Vein endothelial cell (primary cell): ENCODE data around the gene TRAPPC3L. TPM values are rescaled to one million over a fixed set of nuclear protein-coding genes. Genes with fewer than 3 reads are reported as not detected.

Experiments used
- total RNA-seq: library from RNA; depleted of rRNA; stranded (reverse); fragments of >200 nt; gene quantifications from 2 replicates; pipeline ENCODE4 v1.2.3, GENCODE V29; 2012

The TRAPPC3L gene
- total RNA-seq, result 0.33 TPM in 1 of 2 replicates, not detected in the other

GRCh38 chr6:116545651-116546050 is at the start of gene TRAPPC3L:
TRAPPC3L (minus strand) TSS chr6:116545684; CDS start chr6:116545514, 170 bp downstream.

GRCh38 chr6:116570856-116571682 is 25.6 kb upstream of the TRAPPC3L start, which contains the start of gene RWDD1:
RWDD1 (plus strand) TSS chr6:116571504; CDS start chr6:116571583, 79 bp downstream.

GRCh38 chr6:116553451-116553850 is 8.0 kb upstream of the TRAPPC3L start, which contains the start of gene CALHM4:
CALHM4 (plus strand) TSS chr6:116553751; CDS start chr6:116553794, 43 bp downstream.

DNA sequence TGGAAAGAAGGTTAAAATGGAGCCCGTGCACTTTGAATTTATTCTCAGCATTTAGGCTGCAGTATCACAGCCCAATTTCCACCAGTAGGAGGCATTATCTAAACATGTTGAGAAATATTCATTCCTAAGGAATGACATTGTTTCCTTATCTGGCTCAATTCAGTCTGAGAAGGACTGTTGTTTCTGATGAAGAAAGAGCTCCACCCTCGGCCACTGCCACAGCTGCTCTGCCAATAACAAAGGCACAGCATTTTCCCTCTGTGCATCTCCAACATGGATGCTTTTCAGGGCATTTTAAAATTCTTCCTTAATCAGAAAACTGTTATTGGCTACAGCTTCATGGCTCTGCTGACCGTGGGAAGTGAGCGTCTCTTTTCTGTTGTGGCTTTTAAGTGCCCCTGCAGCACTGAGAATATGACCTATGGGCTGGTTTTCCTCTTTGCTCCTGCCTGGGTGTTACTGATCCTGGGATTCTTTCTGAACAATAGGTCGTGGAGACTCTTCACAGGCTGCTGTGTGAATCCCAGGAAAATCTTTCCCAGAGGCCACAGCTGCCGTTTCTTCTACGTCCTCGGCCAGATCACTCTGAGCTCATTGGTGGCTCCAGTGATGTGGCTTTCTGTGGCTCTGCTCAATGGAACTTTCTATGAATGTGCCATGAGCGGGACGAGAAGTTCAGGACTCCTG is 33.9 kb downstream of the TRAPPC3L start, which contains the start of gene CALHM5:
Gene CALHM5 (plus strand): TSS at position 216 of the 687 bp plus-strand sequence. CDS start 58 bp downstream, at position 274.

DNA sequence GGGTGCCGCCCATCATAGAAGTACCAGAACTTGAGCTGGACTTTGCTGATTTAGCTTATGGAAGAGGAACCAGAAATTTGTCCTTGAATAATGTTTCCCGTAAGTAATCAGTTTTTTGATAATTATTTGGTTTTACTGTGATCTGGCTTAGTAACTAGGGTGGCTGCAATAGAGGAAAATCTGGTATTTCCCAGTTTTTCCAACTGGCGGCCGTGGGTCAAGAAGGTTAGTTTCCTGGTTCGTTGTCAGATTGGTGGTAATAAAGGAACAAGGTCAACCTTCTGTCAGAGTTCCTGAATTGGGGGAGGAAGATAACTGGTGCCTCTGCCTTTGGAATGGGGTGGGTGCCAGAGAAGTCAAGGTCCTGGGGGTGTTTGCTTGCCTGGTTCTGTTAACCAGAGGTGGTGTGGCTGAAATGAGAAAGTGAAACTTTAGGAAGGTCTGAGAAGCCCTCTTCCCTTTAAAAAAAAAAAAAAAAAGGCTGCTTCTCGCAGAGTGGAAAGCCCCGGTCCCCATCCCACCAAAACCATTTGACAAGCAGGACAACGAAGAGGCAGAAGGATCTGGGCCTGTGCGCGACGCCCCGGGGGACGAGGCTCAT is 84.1 kb downstream of the TRAPPC3L start, which contains the start of gene CALHM6:
Gene CALHM6 (plus strand): TSS at position 45 of the 601 bp plus-strand sequence. CDS start 555 bp downstream, at position 600.

Other genes with a start within 250 kb of the TRAPPC3L start
- gene DSE, start 174.7 kb downstream of the TRAPPC3L start, total RNA-seq, result 20.3 and 24.3 TPM in 2 replicates
- gene CALHM6, start 84.3 kb downstream of the TRAPPC3L start, total RNA-seq, result 0.33 and 0.48 TPM in 2 replicates
- 7.2 and 7.8 TPM in 2 replicates for gene CALHM5, start 34.0 kb downstream of the TRAPPC3L start, total RNA-seq
- gene CALHM4, start 8.1 kb upstream of the TRAPPC3L start, total RNA-seq, result 0.33 and 0.38 TPM in 2 replicates
- gene RWDD1, start 25.8 kb upstream of the TRAPPC3L start, total RNA-seq, result 27.8 and 40.6 TPM in 2 replicates
- gene RSPH4A, start 70.8 kb upstream of the TRAPPC3L start, total RNA-seq, result 0.19 and 0.33 TPM in 2 replicates
- 12.4 and 15.7 TPM in 2 replicates for gene ZUP1, start 123.1 kb upstream of the TRAPPC3L start, total RNA-seq
- gene KPNA5, start 135.5 kb upstream of the TRAPPC3L start, total RNA-seq, result 7.5 and 10.7 TPM in 2 replicates
- gene FAM162B, start 220.0 kb upstream of the TRAPPC3L start, total RNA-seq, result 0.33 TPM in 1 of 2 replicates, not detected in the other